DOHH2 (cell line): ENCODE results near the gene GSS.

Source experiments
- H3F3A ChIP-seq: fragments of 200-600 bp; sonication (generic), shearing (Covaris generic); 2 replicates; pipeline ENCODE4 v1.6.0; 2016; ENCODE audit warnings: antibody characterized with exemption, mild to moderate bottlenecking; ENCODE audit not compliant: control insufficient read depth, insufficient read depth
- H3K27ac ChIP-seq: fragments of 200-600 bp; sonication (generic); 2 replicates; pipeline ENCODE4 v1.5.1; 2014; ENCODE audit warnings: low read depth, mild to moderate bottlenecking, low read length, moderate library complexity
- H3K27me3 ChIP-seq: fragments of 200-600 bp; sonication (generic); 2 replicates; pipeline ENCODE4 v1.6.1; 2014; ENCODE audit warnings: mild to moderate bottlenecking, low read length, mixed read lengths; ENCODE audit not compliant: control insufficient read depth
- H3K36me3 ChIP-seq: fragments of 200-600 bp; sonication (generic); 2 replicates; pipeline ENCODE4 v1.6.1; 2014; ENCODE audit warnings: mild to moderate bottlenecking, low read length, moderate library complexity, mixed read lengths; ENCODE audit not compliant: control insufficient read depth
- H3K4me1 ChIP-seq: fragments of 200-600 bp; sonication (generic); 2 replicates; pipeline ENCODE4 v1.6.1; 2014; ENCODE audit warnings: mild to moderate bottlenecking, low read length, mixed read lengths; ENCODE audit not compliant: control insufficient read depth
- H3K4me2 ChIP-seq: fragments of 200-600 bp; sonication (generic); 2 replicates; pipeline ENCODE4 v1.6.0; 2014; ENCODE audit warnings: mild to moderate bottlenecking, low read length, moderate library complexity
- H3K4me3 ChIP-seq: fragments of 200-600 bp; sonication (generic); 2 replicates; pipeline ENCODE4 v1.5.1; 2014; ENCODE audit warnings: mild to moderate bottlenecking, low read length, mixed read lengths
- H3K79me2 ChIP-seq: fragments of 200-600 bp; sonication (generic); 2 replicates; pipeline ENCODE4 v1.6.1; 2014; ENCODE audit warnings: mild to moderate bottlenecking, low read length, mixed read lengths; ENCODE audit not compliant: control insufficient read depth
- H3K9me2 ChIP-seq: fragments of 200-600 bp; sonication (generic); replicated peaks from 2 replicates; pipeline ENCODE4 v1.6.1; 2014; ENCODE audit warnings: mild to moderate bottlenecking, low read length, mixed read lengths; ENCODE audit not compliant: control insufficient read depth
- H3K9me3 ChIP-seq: fragments of 200-600 bp; sonication (generic); 2 replicates; pipeline ENCODE4 v1.6.1; 2014; ENCODE audit warnings: antibody characterized with exemption, low read length, mixed read lengths; ENCODE audit not compliant: control insufficient read depth, insufficient read depth
- H4K20me1 ChIP-seq: fragments of 200-600 bp; sonication (generic); 2 replicates; pipeline ENCODE4 v1.6.0; 2014; ENCODE audit warnings: low read depth, mild to moderate bottlenecking, antibody characterized with exemption, low read length, moderate library complexity; ENCODE audit not compliant: control insufficient read depth, insufficient read depth
- EZH2phosphoT487 ChIP-seq: fragments of 200-600 bp; sonication (generic); IDR thresholded peaks from 2 replicates; pipeline ENCODE4 v1.6.1; 2017; ENCODE audit warnings: borderline replicate concordance, mild to moderate bottlenecking, antibody characterized with exemption, low read length, moderate library complexity, mixed read lengths
- TF ChIP-seq, protein P1 (sequence below): fragments of 200-600 bp; sonication (generic); IDR thresholded peaks from one replicate; pipeline ENCODE4 v1.5.1; 2014; ENCODE audit warnings: antibody characterized with exemption, mild to moderate bottlenecking, low read depth, low read length; ENCODE audit not compliant: poor library complexity, severe bottlenecking

The GSS gene

DNA sequence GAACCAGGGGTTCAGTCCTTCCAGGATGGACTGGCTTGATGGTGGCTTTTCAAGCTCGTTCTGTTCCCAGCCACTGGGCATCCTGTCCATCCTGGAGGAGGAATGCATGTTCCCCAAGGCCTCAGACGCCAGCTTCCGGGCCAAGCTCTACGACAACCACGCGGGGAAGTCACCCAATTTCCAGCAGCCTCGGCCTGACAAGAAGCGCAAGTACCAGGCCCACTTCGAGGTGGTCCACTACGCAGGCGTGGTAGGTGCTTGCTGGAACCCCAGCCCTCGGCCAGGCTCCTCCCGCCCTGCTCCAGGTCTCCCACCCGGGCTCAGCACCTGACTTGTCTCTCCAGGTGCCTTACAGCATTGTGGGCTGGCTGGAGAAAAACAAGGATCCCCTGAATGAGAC lies 34.1 kb upstream of the GSS start:
- H3K27me3 ChIP-seq = no peaks in the 10 kb centered on the region
- H3K4me1 ChIP-seq = no peaks in the 10 kb centered on the region
- H3K4me2 ChIP-seq = no peak overlapping the region
- no peak overlapping the region for H3K4me3 ChIP-seq
- no peaks in the 10 kb centered on the region for H3F3A ChIP-seq
- no peaks in the 10 kb centered on the region for H3K9me3 ChIP-seq
- TF ChIP-seq, protein P1, sequence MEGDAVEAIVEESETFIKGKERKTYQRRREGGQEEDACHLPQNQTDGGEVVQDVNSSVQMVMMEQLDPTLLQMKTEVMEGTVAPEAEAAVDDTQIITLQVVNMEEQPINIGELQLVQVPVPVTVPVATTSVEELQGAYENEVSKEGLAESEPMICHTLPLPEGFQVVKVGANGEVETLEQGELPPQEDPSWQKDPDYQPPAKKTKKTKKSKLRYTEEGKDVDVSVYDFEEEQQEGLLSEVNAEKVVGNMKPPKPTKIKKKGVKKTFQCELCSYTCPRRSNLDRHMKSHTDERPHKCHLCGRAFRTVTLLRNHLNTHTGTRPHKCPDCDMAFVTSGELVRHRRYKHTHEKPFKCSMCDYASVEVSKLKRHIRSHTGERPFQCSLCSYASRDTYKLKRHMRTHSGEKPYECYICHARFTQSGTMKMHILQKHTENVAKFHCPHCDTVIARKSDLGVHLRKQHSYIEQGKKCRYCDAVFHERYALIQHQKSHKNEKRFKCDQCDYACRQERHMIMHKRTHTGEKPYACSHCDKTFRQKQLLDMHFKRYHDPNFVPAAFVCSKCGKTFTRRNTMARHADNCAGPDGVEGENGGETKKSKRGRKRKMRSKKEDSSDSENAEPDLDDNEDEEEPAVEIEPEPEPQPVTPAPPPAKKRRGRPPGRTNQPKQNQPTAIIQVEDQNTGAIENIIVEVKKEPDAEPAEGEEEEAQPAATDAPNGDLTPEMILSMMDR = no peak
- TF ChIP-seq EZH2phosphoT487 = no peak
- H3K27ac ChIP-seq = no peak overlapping the region
- H4K20me1 ChIP-seq = peaks cover 3% of the 10 kb centered on the region; the same call in 1 of the 2 replicates
- H3K9me2 ChIP-seq = no peaks in the 10 kb centered on the region
- H3K36me3 ChIP-seq = no peaks in the 10 kb centered on the region
- no peaks in the 10 kb centered on the region for H3K79me2 ChIP-seq

DNA sequence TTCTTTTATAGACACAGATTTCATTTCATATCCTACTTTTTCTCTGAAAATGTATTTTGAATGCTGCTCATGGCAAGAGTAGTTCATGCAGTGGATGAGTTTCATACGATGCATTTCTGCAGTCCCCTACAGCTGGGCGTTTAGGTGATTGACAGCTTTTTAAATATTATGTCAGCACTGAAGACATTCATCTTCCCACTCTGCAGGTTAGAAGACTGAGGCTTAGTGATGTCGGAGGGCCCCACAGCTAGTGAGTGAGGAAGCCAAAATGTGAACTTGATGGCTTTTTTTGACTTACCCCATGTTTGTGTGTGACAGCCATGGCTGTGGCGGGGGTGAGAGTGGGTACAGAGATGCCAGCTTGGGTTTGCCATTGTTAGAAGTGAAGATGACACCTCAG lies 33.5 kb upstream of the GSS start:
- Histone ChIP-seq H3K9me2 (no peaks in the 10 kb centered on the region), H3K4me1 (no peaks in the 10 kb centered on the region), H3K4me2 (no peak overlapping the region), H3K27ac (no peak overlapping the region), H3K27me3 (peaks cover under 1% of the 10 kb centered on the region; the same call in 1 of the 2 replicates), H3F3A (no peaks in the 10 kb centered on the region), H4K20me1 (peaks cover 3% of the 10 kb centered on the region; the same call in 1 of the 2 replicates), H3K9me3 (no peaks in the 10 kb centered on the region), H3K79me2 (no peaks in the 10 kb centered on the region), H3K36me3 (no peaks in the 10 kb centered on the region), H3K4me3 (no peak overlapping the region)
- TF ChIP-seq EZH2phosphoT487 = no peak
- TF ChIP-seq, protein P1 = no peak

DNA sequence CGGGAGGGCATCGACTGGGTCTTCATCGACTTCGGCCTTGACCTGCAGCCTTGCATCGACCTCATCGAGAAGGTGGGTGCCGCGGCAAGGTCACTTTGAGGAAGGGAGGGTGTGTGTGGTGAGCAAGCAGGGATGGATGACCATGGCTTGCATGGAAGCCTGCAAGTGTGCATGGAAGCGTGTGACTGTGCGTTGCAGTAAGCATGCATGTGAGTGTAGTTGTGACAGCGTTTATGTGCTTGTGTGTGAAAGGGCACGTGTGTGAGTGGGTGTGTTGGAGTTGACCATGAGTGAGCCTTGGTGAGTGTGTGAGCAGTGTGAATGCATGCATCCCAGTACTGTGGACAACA lies 32.6 kb upstream of the GSS start:
- H3K4me3 ChIP-seq = no peak overlapping the region
- no peaks in the 10 kb centered on the region for H3K79me2 ChIP-seq
- TF ChIP-seq EZH2phosphoT487 = no peak
- TF ChIP-seq, protein P1 = no peak
- no peaks in the 10 kb centered on the region for H3K9me3 ChIP-seq
- no peaks in the 10 kb centered on the region for H3F3A ChIP-seq
- no peaks in the 10 kb centered on the region for H3K36me3 ChIP-seq
- no peak overlapping the region for H3K4me2 ChIP-seq
- H3K27me3 ChIP-seq = peaks cover 9% of the 10 kb centered on the region
- H3K9me2 ChIP-seq = no peaks in the 10 kb centered on the region
- peaks cover 3% of the 10 kb centered on the region; the same call in 1 of the 2 replicates for H4K20me1 ChIP-seq
- no peaks in the 10 kb centered on the region for H3K4me1 ChIP-seq
- H3K27ac ChIP-seq = no peak overlapping the region
